Pancreas (tissue), 10 donors: ENCODE results near the gene STX4. TPM values are rescaled to one million over a fixed set of nuclear protein-coding genes. Genes with fewer than 3 reads are reported as not detected.
"Not testable (repeated sequence)": the region's sequence is repeated elsewhere in the genome, so short reads cannot be mapped to it uniquely, and the experiment has no call there.

Experiments
- ATAC-seq, 4 donors: fragments of 200-7000 bp; cut with Tn5 transposase; one replicate each; pipeline versions ENCODE4 v1.8.0 to v1.9.1; 2020; ENCODE audit warnings: mild to moderate bottlenecking in 4 of 4, moderate library complexity in 4 of 4
- DNase-seq, 6 donors: peaks; one replicate each; pipeline ENCODE4 v3.0.0-alpha.2; 2020
- FAIRE-seq: peaks from 2 replicates; lab custom pipeline; 2012; peaks lifted over from hg19 to GRCh38; lab: Jason Lieb, UNC
- H3K27ac ChIP-seq, 4 donors: fragments of 200-600 bp; sonication (generic); 1 replicate in 3 of 4; 2 replicates in 1 of 4; pipeline versions ENCODE4 v1.5.0 to v1.8.0; 2020
- H3K27me3 ChIP-seq, 4 donors: fragments of 200-600 bp; one replicate each; pipeline ENCODE4 v1.8.0; 2021
- H3K36me3 ChIP-seq, 3 donors: fragments of 200-600 bp; sonication (generic) in 1 of 3; one replicate each; pipeline versions ENCODE4 v1.5.0 to v1.8.0; 2020 to 2021
- H3K4me1 ChIP-seq, 3 donors: fragments of 200-600 bp; one replicate each; pipeline ENCODE4 v1.8.0; 2021
- H3K4me3 ChIP-seq, 4 donors: fragments of 200-600 bp; sonication (generic) in 2 of 4; one replicate each; pipeline versions ENCODE4 v1.5.0 to v1.8.0; 2020 to 2021
- H3K9me3 ChIP-seq, 4 donors: fragments of 200-600 bp; one replicate each; pipeline ENCODE4 v1.8.0; 2021
- CTCF ChIP-seq, 4 donors: fragments of 200-600 bp; sonication (generic) in 3 of 4; IDR thresholded peaks; one replicate each; pipeline versions ENCODE4 v1.5.0 to v1.8.0; 2021; ENCODE audit warnings: antibody characterized with exemption in 4 of 4
- WGBS, 2 donors: extraction: QIAGEN DNeasy Blood & Tissue Kit; methylation state at CpG; one replicate each; pipeline ENCODE4 v1.1.7; 2013; 5-methylcytosine and 5-hydroxymethylcytosine counted together
- intact Hi-C, 3 donors: fragments of 100-400 bp; cut with DNase I; formaldehyde crosslinking; loops; one replicate each; pipeline versions ENCODE4 v1.11.1 to v1.14.2; 2022
- polyA plus RNA-seq, 2 donors: library from polyadenylated mRNA; stranded (reverse); fragments of 200-250 nt; gene quantifications; one replicate each; pipeline ENCODE4 v1.2.3, GENCODE V29; 2013
- total RNA-seq, 6 donors: library from RNA; stranded (reverse); fragmentation: NEBNext Ultra II Directional in 4 of 6; extraction: Animal tissue kit (Norgen Biotek cat#: 25700) in 4 of 6; gene quantifications; one replicate each; pipeline versions ENCODE4 v1.2.1 to v1.2.4, GENCODE V29; 2021 to 2023
- donor health status: healthy with polysubstance abuse.
- donor health status: DM: no; HTN: no; CAD: no; lungs with moderate emphysema.
- donor health status: DM: no; HTN: no; CAD: no.
- donor health status: control.
- donor health status: control.
- donor health status: Bipolar disorder and iron deficiency.
- donor health status: DM: yes; HTN: yes; CAD: no.
- donor health status: DM: no; HTN: no; CAD: no.
- donor health status: DM: no; HTN: no; CAD: no.
- donor health status: DM: yes; HTN: yes; CAD: no.

Gene STX4
- total and polyA plus RNA-seq, 8 donors: 22.2 to 94.4 (median 29.4) TPM

- WGBS, 2 donors: 11 to 13% methylated on average over 27 to 44 of the region's 45 CpGs
- Histone ChIP-seq H3K4me1 (no peaks in the 10 kb centered on the region), H3K4me3 (no peak within 1 kb of the TSS), H3K36me3 (no peaks in the 10 kb centered on the region), H3K27ac (no peak within 1 kb of the TSS), H3K9me3 (no peaks in the 10 kb centered on the region), H3K27me3 (no peaks in the 10 kb centered on the region)
- no peak for FAIRE-seq
- DNase-seq: peak in 1 of 6 donors; percentile 55
- no peak for ATAC-seq
- TF ChIP-seq CTCF (IDR thresholded peaks at IDR 0.05): no peak
- intact Hi-C loops: no loop called here
These were observed 22.6 kb upstream of the STX4 start, which contains the start of gene STX1B for GRCh38 chr16:31010585-31011325. Gene STX1B, minus strand, starts transcription at chr16:31010638. Its CDS starts 242 bp downstream, at chr16:31010396.

GRCh38 chr16:31011815-31012214 is 21.5 kb upstream of the STX4 start:
- FAIRE-seq, H3K36me3 ChIP-seq, intact Hi-C loops: not testable (repeated sequence)

GRCh38 chr16:31013292-31013691 is 20.1 kb upstream of the STX4 start:
- H3K27me3 ChIP-seq, H3K27ac ChIP-seq, FAIRE-seq, H3K4me3 ChIP-seq, H3K4me1 ChIP-seq, DNase-seq, intact Hi-C loops, ATAC-seq, H3K36me3 ChIP-seq, H3K9me3 ChIP-seq: not testable (repeated sequence)

More at GRCh38 chr16:31011815-31012214, 21.5 kb upstream of the STX4 start:
- H3K4me1 ChIP-seq, H3K27ac ChIP-seq, DNase-seq, H3K9me3 ChIP-seq, ATAC-seq, H3K27me3 ChIP-seq, H3K4me3 ChIP-seq: not testable (repeated sequence)
- 64 to 67% methylated on average over 7 of the region's 7 CpGs for WGBS, 2 donors

- 57 to 60% methylated on average over 6 of the region's 6 CpGs for WGBS, 2 donors
- Histone ChIP-seq H3K36me3 (no peaks in the 10 kb centered on the region), H3K4me3 (no peak overlapping the region), H3K9me3 (no peaks in the 10 kb centered on the region), H3K27me3 (no peaks in the 10 kb centered on the region), H3K4me1 (peaks cover 0 to 9% (median 0%) of the 10 kb centered on the region in 3 donors), H3K27ac (peak overlapping the region in 2 of 4 donors; percentile 59 to 60)
- FAIRE-seq: no peak
- peak in 3 of 6 donors; percentile 27 to 40 (median 38) for DNase-seq
- ATAC-seq: peak; percentile 50 to 97 (median 90)
- intact Hi-C loops: no loop called here
- TF ChIP-seq CTCF (IDR thresholded peaks at IDR 0.05): no peak
These were observed 17.3 kb upstream of the STX4 start for GRCh38 chr16:31016018-31016417.

- DNase-seq, H3K36me3 ChIP-seq, FAIRE-seq, H3K27me3 ChIP-seq, H3K9me3 ChIP-seq, intact Hi-C loops, H3K27ac ChIP-seq, H3K4me3 ChIP-seq, ATAC-seq, H3K4me1 ChIP-seq: not testable (repeated sequence)
- WGBS, 2 donors: 88 to 91% methylated on average over 10 of the region's 10 CpGs
These were observed 15.6 kb upstream of the STX4 start for GRCh38 chr16:31017756-31018155.

- ATAC-seq (no peak), FAIRE-seq (no peak), DNase-seq (no peak)
- intact Hi-C loops: no loop called here
- TF ChIP-seq CTCF (IDR thresholded peaks at IDR 0.05): no peak
- 90 to 94% methylated on average over 3 of the region's 3 CpGs for WGBS, 2 donors
- H3K4me1 ChIP-seq: peaks cover 0 to 9% (median 0%) of the 10 kb centered on the region in 3 donors
- no peaks in the 10 kb centered on the region for H3K9me3 ChIP-seq
- H3K27ac ChIP-seq: no peak overlapping the region
- no peaks in the 10 kb centered on the region for H3K27me3 ChIP-seq
- no peak overlapping the region for H3K4me3 ChIP-seq
- no peaks in the 10 kb centered on the region for H3K36me3 ChIP-seq
These were observed 12.8 kb upstream of the STX4 start for GRCh38 chr16:31020536-31020935.
